Stomach (tissue), 4 donors: ENCODE results near the gene PRKCE.

Source experiments
- CTCF ChIP-seq, 7 experiments: fragments of 450-650 bp in 4 of 7; fragments of 200-600 bp in 3 of 7; sonication (generic) in 3 of 7; IDR thresholded peaks; one replicate each; pipeline ENCODE4 v1.5.1; 2016 to 2019; ENCODE audit warnings: antibody characterized with exemption in 7 of 7, control low read depth in 2 of 7, mild to moderate bottlenecking in 1 of 7
- EP300 ChIP-seq: sonication (generic); formaldehyde crosslinking; IDR thresholded peaks from one replicate; pipeline ENCODE4 v1.6.1; 2017; ENCODE audit warnings: antibody characterized with exemption
- POLR2A ChIP-seq, 4 donors: fragments of 450-650 bp; IDR thresholded peaks; one replicate each; pipeline ENCODE4 v1.6.1; 2016; ENCODE audit warnings: antibody characterized with exemption in 4 of 4, control low read depth in 2 of 4, mild to moderate bottlenecking in 1 of 4, moderate library complexity in 1 of 4
- POLR2AphosphoS5 ChIP-seq, 3 donors: sonication (generic); formaldehyde crosslinking; IDR thresholded peaks; one replicate each; pipeline ENCODE4 v1.6.1; 2016; ENCODE audit warnings: antibody characterized with exemption in 3 of 3

GRCh38 chr2:46075848-46076247 lies 424.4 kb downstream of the PRKCE start:
- TF ChIP-seq POLR2A (IDR thresholded peaks at IDR 0.05) (no peak), CTCF (IDR thresholded peaks at IDR 0.05) (no peak), EP300 (no peak), POLR2AphosphoS5 (IDR thresholded peaks at IDR 0.05) (no peak)
